Glutamatergic neuron (in vitro differentiated cells): ENCODE results near the gene DNMT3B. TPM values are rescaled to one million over a fixed set of nuclear protein-coding genes. Genes with fewer than 3 reads are reported as not detected.

Experiments used
- DNase-seq: peaks from one replicate; pipeline ENCODE4 v3.0.0; 2022
- H3K27ac Mint-ChIP-seq: one replicate; pipeline ENCODE4 v1.8.0; 2020; ENCODE audit warnings: mild to moderate bottlenecking, mixed read lengths, inconsistent platforms; ENCODE audit not compliant: unreplicated experiment
- H3K27me3 Mint-ChIP-seq: one replicate; pipeline ENCODE4 v1.8.0; 2020; ENCODE audit warnings: mild to moderate bottlenecking, moderate library complexity, mixed read lengths, inconsistent platforms; ENCODE audit not compliant: unreplicated experiment
- H3K36me3 Mint-ChIP-seq: one replicate; pipeline ENCODE4 v1.8.0; 2020; ENCODE audit warnings: mild to moderate bottlenecking, mixed read lengths, inconsistent platforms; ENCODE audit not compliant: unreplicated experiment
- H3K4me1 Mint-ChIP-seq: one replicate; pipeline ENCODE4 v1.8.0; 2020; ENCODE audit warnings: mild to moderate bottlenecking, low read depth, mixed read lengths, inconsistent platforms; ENCODE audit not compliant: unreplicated experiment
- H3K4me3 Mint-ChIP-seq: one replicate; pipeline ENCODE4 v1.8.0; 2020; ENCODE audit warnings: mild to moderate bottlenecking, mixed read lengths, inconsistent platforms; ENCODE audit not compliant: unreplicated experiment
- H3K9me3 Mint-ChIP-seq: one replicate; pipeline ENCODE4 v1.8.0; 2020; ENCODE audit warnings: mild to moderate bottlenecking, moderate library complexity, mixed read lengths, inconsistent platforms; ENCODE audit not compliant: unreplicated experiment
- CTCF ChIP-seq: fragments of 200-600 bp; sonication (generic); IDR thresholded peaks from one replicate; pipeline ENCODE4 v1.5.0; 2021; ENCODE audit not compliant: partially characterized antibody, unreplicated experiment
- total RNA-seq: library from RNA; stranded (reverse); fragmentation: NEBNext Ultra II Directional; extraction: Animal tissue kit (Norgen Biotek cat#: 25700); gene quantifications from one replicate; pipeline ENCODE4 v1.2.1, GENCODE V29; 2021; ENCODE audit not compliant: unreplicated experiment

DNMT3B gene
- total RNA-seq, 1 donor from 2014 or later, result 29.0 TPM

- Mint-ChIP-seq H3K9me3 (no peaks in the 10 kb centered on the region), H3K36me3 (no peaks in the 10 kb centered on the region), H3K27me3 (peaks cover 6% of the 10 kb centered on the region), H3K4me1 (peaks cover 24% of the 10 kb centered on the region), H3K27ac (no peak overlapping the region), H3K4me3 (peak overlapping the region; percentile 20)
- TF ChIP-seq CTCF, result no peak
- no peak for DNase-seq
Observed at GRCh38 chr20:32780278-32780677, 18.1 kb downstream of the DNMT3B start.

DNA sequence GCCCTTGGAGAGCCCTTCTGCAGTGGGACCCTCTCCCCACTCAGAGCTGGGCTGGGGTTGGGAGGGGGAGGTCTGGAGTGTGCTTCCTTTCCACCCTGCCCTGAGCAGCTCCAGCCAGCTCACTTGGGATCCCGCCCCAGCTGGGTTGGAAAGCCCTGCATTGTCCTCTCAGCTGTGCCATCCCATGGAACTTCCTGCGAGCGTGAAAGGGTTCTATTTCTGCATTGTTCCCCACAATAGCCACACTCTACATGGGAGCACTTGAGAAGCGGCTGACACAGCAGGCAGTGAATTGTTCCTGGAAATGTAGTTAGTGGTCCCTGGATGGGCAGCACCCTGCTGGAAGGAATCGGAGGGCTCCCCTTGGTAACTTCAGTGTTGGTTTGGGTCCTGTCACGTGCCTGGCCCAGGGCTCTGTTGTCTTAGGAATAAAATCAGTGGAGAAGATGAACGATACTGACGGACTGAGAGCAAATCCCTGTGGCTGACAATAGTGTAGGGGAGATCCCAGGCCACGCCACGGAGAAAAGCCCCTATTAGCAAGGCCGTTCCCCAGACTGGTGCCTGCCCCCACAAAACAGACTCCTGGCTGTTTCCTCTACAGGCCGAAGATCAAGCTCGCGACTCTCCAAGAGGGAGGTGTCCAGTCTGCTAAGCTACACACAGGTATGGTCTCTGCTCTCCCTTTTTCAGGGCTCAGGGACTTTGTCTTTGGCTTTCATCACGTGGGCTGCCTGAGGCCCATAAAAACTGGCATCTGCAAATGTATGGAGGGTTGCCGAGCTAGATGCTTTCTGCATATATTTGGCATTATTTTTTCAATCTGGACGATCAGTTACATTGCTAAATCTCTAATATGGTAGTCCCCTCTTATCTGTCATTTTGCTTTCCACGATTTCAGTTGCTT is 18.8 kb downstream of the DNMT3B start:
- no peaks in the 10 kb centered on the region for H3K36me3 Mint-ChIP-seq
- peaks cover 6% of the 10 kb centered on the region for H3K27me3 Mint-ChIP-seq
- peaks cover 21% of the 10 kb centered on the region for H3K4me1 Mint-ChIP-seq
- no peak for DNase-seq
- H3K27ac Mint-ChIP-seq, result no peak overlapping the region
- no peak for TF ChIP-seq CTCF
- peak overlapping the region; percentile 50 for H3K4me3 Mint-ChIP-seq
- no peaks in the 10 kb centered on the region for H3K9me3 Mint-ChIP-seq

DNA sequence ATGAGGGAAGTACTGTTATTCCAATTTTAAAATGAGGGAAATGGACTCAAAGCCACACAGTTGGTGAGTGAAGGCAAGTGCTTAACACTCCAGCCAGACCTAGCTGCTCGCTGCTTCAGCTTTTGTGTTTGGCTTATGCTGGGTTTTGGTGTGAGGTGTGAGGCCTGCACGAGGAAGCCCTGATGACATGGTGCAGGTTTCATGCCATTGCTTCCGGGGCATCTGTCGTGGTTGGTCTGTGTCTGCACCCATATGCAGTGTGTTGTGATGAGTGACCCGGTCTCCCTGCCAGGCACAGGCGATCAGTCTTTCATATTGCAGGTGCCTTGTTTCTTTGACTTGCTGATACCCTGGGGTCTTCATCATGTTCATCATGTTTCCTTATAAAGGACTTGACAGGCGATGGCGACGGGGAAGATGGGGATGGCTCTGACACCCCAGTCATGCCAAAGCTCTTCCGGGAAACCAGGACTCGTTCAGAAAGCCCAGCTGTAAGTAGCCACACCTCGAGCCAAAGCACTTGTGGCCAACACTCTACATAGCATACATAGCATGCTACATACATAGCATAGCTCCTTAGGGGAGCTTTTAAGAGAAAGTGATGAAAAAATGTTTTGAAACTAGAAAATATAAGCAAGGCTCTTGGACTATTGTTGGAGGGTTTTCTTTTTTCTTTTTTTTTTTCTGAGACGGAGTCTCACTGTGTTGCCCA is 22.3 kb downstream of the DNMT3B start:
- DNase-seq, result no peak
- H3K36me3 Mint-ChIP-seq, result peaks cover 12% of the 10 kb centered on the region
- H3K27me3 Mint-ChIP-seq, result peaks cover 4% of the 10 kb centered on the region
- H3K27ac Mint-ChIP-seq, result no peak overlapping the region
- no peak overlapping the region for H3K4me3 Mint-ChIP-seq
- no peak for TF ChIP-seq CTCF
- H3K4me1 Mint-ChIP-seq, result peaks cover 8% of the 10 kb centered on the region
- no peaks in the 10 kb centered on the region for H3K9me3 Mint-ChIP-seq

DNA sequence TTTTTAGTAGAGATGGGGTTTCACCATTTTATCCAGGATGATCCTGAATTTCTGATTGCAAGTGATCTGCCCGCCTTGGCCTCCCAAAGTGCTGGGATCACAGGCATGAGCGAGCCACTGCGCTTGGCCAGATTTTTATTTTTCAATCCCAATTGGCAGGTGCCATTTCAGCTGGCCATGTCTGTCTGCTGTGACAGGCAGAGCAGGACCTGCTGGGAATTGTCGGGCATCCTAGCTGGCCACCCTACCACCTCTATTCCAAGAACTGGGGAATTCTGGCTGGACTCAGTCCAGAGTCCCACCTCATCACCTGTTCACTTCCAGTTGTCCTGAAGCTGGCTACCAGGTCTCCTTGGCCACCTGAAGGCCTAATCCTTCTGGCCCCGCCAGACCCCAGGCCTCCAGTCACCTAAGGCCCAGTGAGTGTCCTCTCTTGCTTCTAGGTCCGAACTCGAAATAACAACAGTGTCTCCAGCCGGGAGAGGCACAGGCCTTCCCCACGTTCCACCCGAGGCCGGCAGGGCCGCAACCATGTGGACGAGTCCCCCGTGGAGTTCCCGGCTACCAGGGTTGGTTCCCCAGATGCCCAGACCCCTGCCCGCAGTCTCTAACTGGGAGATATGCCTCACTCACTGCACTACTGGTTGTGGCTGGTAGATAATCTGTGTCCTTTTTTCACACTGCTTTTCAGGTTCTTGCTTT is 24.0 kb downstream of the DNMT3B start:
- Mint-ChIP-seq H3K36me3 (peaks cover 12% of the 10 kb centered on the region), H3K9me3 (no peaks in the 10 kb centered on the region), H3K27ac (no peak overlapping the region), H3K4me1 (no peaks in the 10 kb centered on the region), H3K4me3 (no peak overlapping the region), H3K27me3 (peaks cover 4% of the 10 kb centered on the region)
- DNase-seq, result no peak
- TF ChIP-seq CTCF, result no peak
